Tongue (tissue), 2 donors: ENCODE results near the gene PSMA1. TPM values are rescaled to one million over a fixed set of nuclear protein-coding genes. Genes with fewer than 3 reads are reported as not detected.
A peak's percentile ranks its signal among the peaks of the same experiment; 100 is the strongest.
"Not testable (repeated sequence)": the region's sequence is repeated elsewhere in the genome, so short reads cannot be mapped to it uniquely, and the experiment has no call there.

Experiments used
- DNase-seq: peaks from one replicate; pipeline ENCODE4 v3.0.0-alpha.2; 2015
- total RNA-seq: library from RNA; depleted of rRNA; stranded (reverse); fragments of >200 nt; gene quantifications from one replicate; pipeline ENCODE4 v1.2.3, GENCODE V29; 2014

The PSMA1 gene
- total RNA-seq: 99.0 TPM

GRCh38 chr11:14519917-14520746 is at the start of gene PSMA1:
Gene PSMA1, minus strand, starts transcription at chr11:14520386. Its CDS starts 87 bp downstream, at chr11:14520299.
- DNase-seq: peak; percentile 99

GRCh38 chr11:14569516-14569915 is 49.3 kb upstream of the PSMA1 start:
- DNase-seq: not testable (repeated sequence)

- DNase-seq: no peak
These were observed 47.0 kb upstream of the PSMA1 start for GRCh38 chr11:14567064-14567651.

GRCh38 chr11:14566331-14567063 is 46.3 kb upstream of the PSMA1 start:
- no peak for DNase-seq

- no peak for DNase-seq
These were observed 45.7 kb upstream of the PSMA1 start for GRCh38 chr11:14565845-14566244.

- no peak for DNase-seq
These were observed 35.6 kb upstream of the PSMA1 start for GRCh38 chr11:14555818-14556217.

GRCh38 chr11:14554959-14555358 is 34.8 kb upstream of the PSMA1 start:
- peak; percentile 70 for DNase-seq

GRCh38 chr11:14552089-14552488 is 31.9 kb upstream of the PSMA1 start:
- no peak for DNase-seq

GRCh38 chr11:14551380-14551779 is 31.2 kb upstream of the PSMA1 start:
- no peak for DNase-seq

- no peak for DNase-seq
These were observed 29.7 kb upstream of the PSMA1 start for GRCh38 chr11:14549891-14550290.

GRCh38 chr11:14547440-14547839 is 27.3 kb upstream of the PSMA1 start:
- DNase-seq: no peak

GRCh38 chr11:14546672-14547071 is 26.5 kb upstream of the PSMA1 start:
- no peak for DNase-seq

GRCh38 chr11:14544611-14545010 is 24.4 kb upstream of the PSMA1 start:
- DNase-seq: no peak

GRCh38 chr11:14543260-14543659 is 23.1 kb upstream of the PSMA1 start:
- no peak for DNase-seq

- DNase-seq: no peak
These were observed 22.1 kb upstream of the PSMA1 start for GRCh38 chr11:14542324-14542723.

GRCh38 chr11:14541192-14541947 is 21.2 kb upstream of the PSMA1 start:
- peak; percentile 19 for DNase-seq

- no peak for DNase-seq
These were observed 19.8 kb upstream of the PSMA1 start for GRCh38 chr11:14539982-14540421.

- DNase-seq: no peak
These were observed 18.9 kb upstream of the PSMA1 start for GRCh38 chr11:14538926-14539554.

- peak; percentile 40 for DNase-seq
These were observed 18.2 kb upstream of the PSMA1 start for GRCh38 chr11:14538271-14538925.

- DNase-seq: peak; percentile 40
These were observed 17.0 kb upstream of the PSMA1 start for GRCh38 chr11:14537134-14537599.

GRCh38 chr11:14535166-14535565 is 15.0 kb upstream of the PSMA1 start:
- DNase-seq: not testable (repeated sequence)
